DND-41 (cell line): ENCODE measurements around the gene BUD13.

ENCODE experiments used
- EZH2 ChIP-seq: IDR thresholded peaks from 3 replicates; pipeline ENCODE4 v1.6.1; 2012; ENCODE audit warnings: borderline replicate concordance, low read depth, mild to moderate bottlenecking, moderate library complexity, low read length, inconsistent platforms; ENCODE audit not compliant: severe bottlenecking
- TF ChIP-seq, protein P1 (sequence below): IDR thresholded peaks from 2 replicates; pipeline ENCODE4 v1.5.1; 2012; ENCODE audit warnings: borderline replicate concordance, low read length, moderate library complexity, mild to moderate bottlenecking; ENCODE audit not compliant: poor library complexity, severe bottlenecking; ENCODE audit errors: extremely low read depth

GRCh38 chr11:116702772-116703385 lies 69.9 kb downstream of the BUD13 start:
- TF ChIP-seq, protein P1, sequence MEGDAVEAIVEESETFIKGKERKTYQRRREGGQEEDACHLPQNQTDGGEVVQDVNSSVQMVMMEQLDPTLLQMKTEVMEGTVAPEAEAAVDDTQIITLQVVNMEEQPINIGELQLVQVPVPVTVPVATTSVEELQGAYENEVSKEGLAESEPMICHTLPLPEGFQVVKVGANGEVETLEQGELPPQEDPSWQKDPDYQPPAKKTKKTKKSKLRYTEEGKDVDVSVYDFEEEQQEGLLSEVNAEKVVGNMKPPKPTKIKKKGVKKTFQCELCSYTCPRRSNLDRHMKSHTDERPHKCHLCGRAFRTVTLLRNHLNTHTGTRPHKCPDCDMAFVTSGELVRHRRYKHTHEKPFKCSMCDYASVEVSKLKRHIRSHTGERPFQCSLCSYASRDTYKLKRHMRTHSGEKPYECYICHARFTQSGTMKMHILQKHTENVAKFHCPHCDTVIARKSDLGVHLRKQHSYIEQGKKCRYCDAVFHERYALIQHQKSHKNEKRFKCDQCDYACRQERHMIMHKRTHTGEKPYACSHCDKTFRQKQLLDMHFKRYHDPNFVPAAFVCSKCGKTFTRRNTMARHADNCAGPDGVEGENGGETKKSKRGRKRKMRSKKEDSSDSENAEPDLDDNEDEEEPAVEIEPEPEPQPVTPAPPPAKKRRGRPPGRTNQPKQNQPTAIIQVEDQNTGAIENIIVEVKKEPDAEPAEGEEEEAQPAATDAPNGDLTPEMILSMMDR: no peak
- no peak for TF ChIP-seq EZH2
